NCI-H2227 (cell line): ENCODE results near the gene BAIAP2L2.
"Not testable (repeated sequence)": the region's sequence is repeated elsewhere in the genome, so short reads cannot be mapped to it uniquely, and the experiment has no call there.

Experiments
- DNase-seq: peaks from one replicate; lab custom pipeline; 2025; ENCODE audit not compliant: unreplicated experiment; lab: John Stamatoyannopoulos, UW

BAIAP2L2 gene

GRCh38 chr22:38110008-38110862, at the start of gene BAIAP2L2:
TSS of gene BAIAP2L2 (minus strand) at chr22:38110684. CDS start at chr22:38110525, 159 bp downstream.
- no peak for DNase-seq

GRCh38 chr22:38155703-38156102, 45.2 kb upstream of the BAIAP2L2 start:
- no peak for DNase-seq

- DNase-seq = not testable (repeated sequence)
Measured at GRCh38 chr22:38154563-38154915, 44.1 kb upstream of the BAIAP2L2 start.

DNA sequence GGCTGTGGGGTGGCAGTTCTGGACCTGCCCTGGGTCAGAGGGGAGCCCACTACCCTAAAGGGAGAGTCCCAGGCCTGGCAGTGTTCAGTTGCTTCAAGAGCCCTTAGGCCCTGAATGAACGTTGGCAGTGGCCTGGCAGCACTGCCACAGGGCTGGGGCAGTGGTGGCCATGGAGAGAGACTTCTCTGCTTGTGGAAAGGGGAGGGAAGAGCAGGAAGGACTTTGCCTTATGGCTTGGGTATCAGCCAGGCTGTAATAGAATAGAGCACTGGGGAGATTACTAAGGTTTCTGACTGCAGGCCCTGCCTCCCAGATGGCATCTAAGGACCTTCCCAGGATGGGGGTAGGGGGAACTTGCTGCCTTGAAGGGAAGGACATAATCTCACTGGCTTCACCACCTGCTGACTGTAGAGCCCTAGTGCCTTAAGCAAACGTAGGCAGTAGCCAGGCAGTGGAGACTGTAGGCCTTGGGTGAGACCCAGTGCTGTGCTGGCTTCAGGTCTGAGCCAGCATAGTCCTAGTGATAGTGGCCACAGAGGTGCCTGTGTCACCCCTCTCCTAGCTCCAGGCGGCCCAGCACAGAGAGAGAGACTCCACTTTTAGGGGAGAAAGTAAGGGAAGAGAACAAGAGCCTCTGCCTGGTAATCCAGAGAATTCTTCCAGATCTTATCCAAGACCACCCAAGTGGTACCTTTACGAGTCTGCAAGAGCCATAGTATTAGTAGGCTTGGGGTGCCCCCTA, 43.5 kb upstream of the BAIAP2L2 start:
- no peak for DNase-seq

DNA sequence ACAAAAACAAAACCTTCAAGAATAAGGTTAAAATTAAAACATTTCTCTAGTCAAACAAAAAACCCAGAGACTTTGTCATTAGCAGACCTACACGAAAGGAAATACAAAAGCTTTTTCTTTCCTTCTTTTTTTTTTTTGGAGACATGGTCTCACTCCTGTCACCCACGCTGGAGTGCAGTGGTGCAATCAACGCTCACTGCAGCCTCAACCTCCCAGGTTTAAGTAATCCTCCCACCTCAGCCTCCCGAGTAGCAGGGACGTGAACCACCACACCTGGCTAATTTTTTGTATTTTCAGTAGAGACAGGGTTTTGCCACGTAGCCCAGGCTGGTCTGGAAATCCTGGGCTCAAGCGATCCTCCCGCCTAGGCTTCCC, 40.6 kb upstream of the BAIAP2L2 start:
- DNase-seq = no peak

DNA sequence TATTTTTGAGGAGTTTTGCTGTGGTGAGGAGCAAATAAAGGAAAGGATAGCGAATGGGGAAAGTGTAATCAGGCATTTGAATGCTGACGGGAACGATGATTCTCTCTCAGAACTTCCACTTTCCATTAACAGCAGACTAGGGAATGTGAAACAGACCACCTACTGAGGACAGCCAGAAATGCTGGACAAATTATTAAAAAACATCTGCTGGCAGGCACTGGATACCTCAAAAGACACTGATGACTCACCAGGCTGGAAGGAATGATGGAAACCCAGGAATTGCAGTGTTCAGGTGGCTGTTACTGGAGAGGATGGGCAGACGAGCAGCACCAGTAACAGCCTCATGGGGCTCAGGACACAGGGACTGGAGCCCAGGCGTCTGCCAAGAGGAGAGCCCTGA, 37.8 kb upstream of the BAIAP2L2 start:
- no peak for DNase-seq

- DNase-seq = not testable (repeated sequence)
Measured at GRCh38 chr22:38146166-38146565, 35.7 kb upstream of the BAIAP2L2 start.

- DNase-seq = no peak
Measured at GRCh38 chr22:38144025-38144405, 33.5 kb upstream of the BAIAP2L2 start.

DNA sequence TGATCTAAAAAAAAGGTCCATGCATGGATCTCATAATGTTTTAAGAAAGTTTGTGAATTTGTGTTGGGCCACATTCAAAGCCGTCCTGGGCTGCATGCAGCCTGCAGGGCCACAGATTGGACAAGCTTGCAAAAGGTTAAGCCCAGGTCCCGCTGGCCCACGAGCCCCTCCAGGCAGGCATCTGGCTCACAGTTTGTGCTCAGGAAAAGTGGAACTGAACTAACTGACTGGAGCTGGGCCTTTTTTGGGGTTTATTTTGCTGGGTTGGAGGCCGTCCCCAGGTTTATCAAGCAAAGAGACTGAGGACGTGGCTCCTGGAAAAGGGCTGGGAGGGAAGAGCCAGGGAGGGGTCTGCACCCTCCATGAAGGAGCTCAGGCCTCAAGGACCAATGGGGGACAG, 32.1 kb upstream of the BAIAP2L2 start:
- DNase-seq = no peak

GRCh38 chr22:38141217-38141973, 30.9 kb upstream of the BAIAP2L2 start:
- no peak for DNase-seq

GRCh38 chr22:38139901-38140300, 29.4 kb upstream of the BAIAP2L2 start:
- DNase-seq = no peak

DNA sequence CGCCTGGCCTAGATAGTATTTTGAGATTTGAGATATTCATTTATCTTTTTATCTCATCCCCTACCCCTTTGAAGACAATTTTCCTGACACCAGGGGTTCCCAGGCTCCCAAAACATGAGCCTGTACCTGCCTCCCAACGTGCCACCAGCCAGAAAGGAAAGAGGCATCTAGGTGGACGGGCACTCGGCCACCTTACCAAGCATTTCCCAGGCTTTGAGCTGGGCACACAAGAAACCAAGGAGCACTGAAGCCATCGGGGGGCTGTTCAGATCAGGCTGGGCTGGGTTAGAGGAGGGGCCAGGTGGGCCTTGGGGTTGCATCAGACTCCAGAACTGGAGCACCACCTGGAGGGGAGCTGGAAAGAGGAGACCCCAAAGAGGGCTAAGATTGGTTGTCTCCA, 28.5 kb upstream of the BAIAP2L2 start:
- DNase-seq = no peak

- DNase-seq = no peak
Measured at GRCh38 chr22:38137876-38138687, 27.6 kb upstream of the BAIAP2L2 start.

DNA sequence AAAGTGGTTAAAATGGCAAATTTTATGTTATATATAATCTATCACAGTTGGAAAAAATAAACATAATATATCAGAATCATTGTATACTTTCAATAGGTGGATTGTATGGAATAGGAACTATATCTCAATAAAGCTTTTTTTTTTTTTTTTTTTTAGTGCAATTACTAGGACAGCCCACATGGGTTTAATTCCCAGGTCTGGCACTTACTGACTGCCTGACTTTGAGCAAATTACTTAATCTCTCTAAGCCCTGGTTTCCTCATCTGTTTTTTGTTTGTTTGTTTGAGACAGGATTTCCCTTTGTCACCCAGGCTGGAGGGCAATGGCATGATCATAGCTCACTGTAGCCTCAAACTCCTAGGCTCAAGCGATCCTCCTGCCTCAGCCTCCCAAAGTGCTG, 26.1 kb upstream of the BAIAP2L2 start:
- DNase-seq = no peak

GRCh38 chr22:38135133-38135706, 24.7 kb upstream of the BAIAP2L2 start:
- no peak for DNase-seq

GRCh38 chr22:38133331-38133730, 22.8 kb upstream of the BAIAP2L2 start:
- no peak for DNase-seq

- no peak for DNase-seq
Measured at GRCh38 chr22:38132794-38133193, 22.3 kb upstream of the BAIAP2L2 start.

DNA sequence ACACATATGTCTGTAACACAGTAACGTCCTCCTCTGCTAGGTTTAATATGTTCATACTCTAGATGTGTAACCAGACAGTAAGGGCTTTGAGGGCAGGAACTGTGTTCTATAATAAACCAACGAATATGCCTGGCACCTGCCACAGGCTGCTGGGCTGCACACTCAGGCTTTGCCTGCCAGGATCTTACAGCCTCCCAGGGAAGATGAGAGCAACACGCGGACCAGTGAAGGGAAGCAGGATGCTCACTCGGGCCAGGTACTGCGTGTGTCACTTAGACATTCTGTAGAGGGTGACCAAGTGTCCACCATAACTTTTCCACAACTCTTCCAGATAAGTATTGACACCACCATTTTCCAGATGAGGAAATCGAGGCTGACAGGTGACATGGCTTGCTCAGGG, 21.7 kb upstream of the BAIAP2L2 start:
- DNase-seq = no peak

- DNase-seq = no peak
Measured at GRCh38 chr22:38131399-38131798, 20.9 kb upstream of the BAIAP2L2 start.

GRCh38 chr22:38129856-38130255, 19.4 kb upstream of the BAIAP2L2 start:
- DNase-seq = no peak

GRCh38 chr22:38129021-38129420, 18.5 kb upstream of the BAIAP2L2 start:
- DNase-seq = no peak
